Effector memory CD4-positive, alpha-beta T cell (primary cell): ENCODE data around the gene BRWD1.

Experiments
- DNase-seq, 3 donors: peaks; one replicate each; pipeline ENCODE4 v3.0.0-alpha.2; 2020
- H3K27ac ChIP-seq: 2 replicates; pipeline ENCODE4 v1.7.0; 2013; ENCODE audit warnings: mild to moderate bottlenecking, low read length, moderate library complexity; ENCODE audit not compliant: insufficient read depth, poor library complexity, severe bottlenecking
- H3K27me3 ChIP-seq: replicated peaks from 2 replicates; pipeline ENCODE4 v1.7.0; 2013; ENCODE audit warnings: mild to moderate bottlenecking, low read length; ENCODE audit not compliant: insufficient read depth, control insufficient read depth, poor library complexity, severe bottlenecking
- H3K36me3 ChIP-seq: 2 replicates; pipeline ENCODE4 v1.7.0; 2013; ENCODE audit warnings: mild to moderate bottlenecking, low read length, moderate library complexity; ENCODE audit not compliant: control insufficient read depth, insufficient read depth
- H3K4me1 ChIP-seq: 2 replicates; pipeline ENCODE4 v1.7.0; 2013; ENCODE audit warnings: low read length, mild to moderate bottlenecking; ENCODE audit not compliant: control insufficient read depth, insufficient read depth, poor library complexity, severe bottlenecking
- H3K4me3 ChIP-seq: 2 replicates; pipeline ENCODE4 v1.7.0; 2013; ENCODE audit warnings: low read length, low read depth, mild to moderate bottlenecking; ENCODE audit not compliant: insufficient read depth, poor library complexity, severe bottlenecking
- H3K9me3 ChIP-seq: 2 replicates; pipeline ENCODE4 v1.7.0; 2013; ENCODE audit warnings: mild to moderate bottlenecking, low read length, moderate library complexity; ENCODE audit not compliant: control insufficient read depth

Gene BRWD1

DNA sequence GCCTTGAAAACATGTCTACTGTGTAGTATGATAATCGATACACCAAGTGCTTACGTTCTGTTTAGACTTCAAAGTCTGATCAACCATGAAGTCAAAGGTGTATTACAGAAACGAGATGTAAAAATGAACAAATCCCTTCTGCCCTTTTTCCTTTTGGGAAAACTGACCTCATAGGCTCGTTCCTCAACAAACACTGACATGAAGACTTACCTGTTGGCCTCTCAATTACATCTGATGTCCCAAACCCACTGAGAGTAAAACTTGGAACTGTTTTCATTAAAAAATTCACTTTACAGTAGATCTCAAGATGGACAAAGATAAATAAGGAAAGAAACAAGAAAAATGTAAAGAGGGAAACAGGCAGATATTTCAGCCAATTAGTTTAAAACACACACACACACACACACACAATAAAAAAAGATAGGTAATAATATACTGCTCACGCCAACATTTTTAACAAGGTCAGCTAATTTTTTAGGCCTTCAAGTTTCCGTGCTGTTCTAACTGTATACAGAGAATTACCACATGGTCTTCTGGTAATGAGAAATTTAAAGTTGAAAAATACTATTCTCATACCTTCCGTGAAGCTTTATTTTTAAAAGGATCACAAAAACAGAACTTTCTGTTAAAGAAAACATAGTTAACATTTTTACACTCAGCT is 33.4 kb upstream of the BRWD1 start:
- DNase-seq = no peak
- Histone ChIP-seq H3K4me3 (no peak overlapping the region), H3K9me3 (no peaks in the 10 kb centered on the region), H3K27me3 (no peaks in the 10 kb centered on the region), H3K27ac (no peak overlapping the region), H3K4me1 (peaks cover 12% of the 10 kb centered on the region), H3K36me3 (peaks cover 12% of the 10 kb centered on the region)

DNA sequence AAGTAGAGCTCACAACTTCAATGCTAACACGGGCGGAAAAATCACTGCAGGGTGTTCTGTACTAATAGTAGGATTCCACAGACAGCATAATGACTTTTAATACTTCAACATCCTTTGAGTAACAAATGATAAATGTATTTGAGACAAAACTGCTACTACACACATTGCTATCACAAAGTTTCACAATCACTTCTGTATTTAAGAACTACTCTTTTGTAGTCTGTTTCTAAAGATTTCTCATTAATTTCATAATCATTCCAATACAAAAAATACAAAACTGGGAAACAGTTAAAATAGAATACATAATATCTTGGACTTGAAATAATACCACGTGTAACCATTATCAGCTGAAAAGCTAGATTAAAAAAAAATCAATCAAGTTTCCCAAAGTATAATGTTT is 32.8 kb upstream of the BRWD1 start:
- H3K4me1 ChIP-seq = peaks cover 12% of the 10 kb centered on the region
- no peak overlapping the region for H3K4me3 ChIP-seq
- H3K27me3 ChIP-seq = no peaks in the 10 kb centered on the region
- peaks cover 18% of the 10 kb centered on the region for H3K36me3 ChIP-seq
- H3K9me3 ChIP-seq = no peaks in the 10 kb centered on the region
- DNase-seq = no peak
- no peak overlapping the region for H3K27ac ChIP-seq

DNA sequence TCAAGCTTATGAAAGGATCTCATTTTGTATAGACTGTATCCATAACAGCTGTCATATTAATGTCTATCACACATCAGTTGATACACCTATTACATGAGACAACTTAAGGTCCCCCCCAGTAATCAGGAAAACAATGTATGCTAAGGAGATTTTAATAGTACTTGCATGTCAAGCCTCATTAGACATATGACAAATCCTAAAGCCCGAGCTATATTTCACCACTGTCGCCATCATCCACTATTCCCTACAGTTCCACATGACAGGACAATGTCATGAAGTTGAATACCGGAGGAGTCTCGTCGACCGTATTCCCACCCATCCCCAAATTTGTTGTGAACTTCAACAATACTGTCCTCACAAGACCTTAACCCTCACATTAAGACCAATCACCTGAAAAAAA is 32.0 kb upstream of the BRWD1 start:
- Histone ChIP-seq H3K36me3 (peaks cover 21% of the 10 kb centered on the region), H3K27me3 (no peaks in the 10 kb centered on the region), H3K4me1 (peaks cover 12% of the 10 kb centered on the region), H3K9me3 (no peaks in the 10 kb centered on the region), H3K4me3 (no peak overlapping the region), H3K27ac (no peak overlapping the region)
- DNase-seq = no peak

DNA sequence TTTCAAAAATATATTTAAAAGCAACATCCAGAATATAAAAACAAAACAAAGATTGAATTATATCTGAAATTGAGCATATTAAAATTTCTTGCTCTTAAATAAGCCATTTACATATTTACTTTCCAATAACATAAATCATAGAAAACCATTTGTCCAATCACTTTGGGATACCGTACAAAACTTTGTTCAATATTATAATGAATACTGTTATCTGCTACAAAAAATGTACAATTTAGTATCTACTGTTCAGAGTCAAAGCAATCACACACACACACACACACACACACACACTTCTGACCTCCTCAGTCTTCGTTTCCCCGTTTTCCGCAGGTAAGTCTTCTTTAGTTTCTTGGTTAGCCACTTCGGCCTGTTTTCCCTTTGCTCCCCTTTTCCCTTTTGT is 31.4 kb upstream of the BRWD1 start:
- Histone ChIP-seq H3K4me3 (no peak overlapping the region), H3K9me3 (no peaks in the 10 kb centered on the region), H3K27me3 (no peaks in the 10 kb centered on the region), H3K4me1 (peaks cover 10% of the 10 kb centered on the region), H3K36me3 (peaks cover 21% of the 10 kb centered on the region), H3K27ac (no peak overlapping the region)
- no peak for DNase-seq

DNA sequence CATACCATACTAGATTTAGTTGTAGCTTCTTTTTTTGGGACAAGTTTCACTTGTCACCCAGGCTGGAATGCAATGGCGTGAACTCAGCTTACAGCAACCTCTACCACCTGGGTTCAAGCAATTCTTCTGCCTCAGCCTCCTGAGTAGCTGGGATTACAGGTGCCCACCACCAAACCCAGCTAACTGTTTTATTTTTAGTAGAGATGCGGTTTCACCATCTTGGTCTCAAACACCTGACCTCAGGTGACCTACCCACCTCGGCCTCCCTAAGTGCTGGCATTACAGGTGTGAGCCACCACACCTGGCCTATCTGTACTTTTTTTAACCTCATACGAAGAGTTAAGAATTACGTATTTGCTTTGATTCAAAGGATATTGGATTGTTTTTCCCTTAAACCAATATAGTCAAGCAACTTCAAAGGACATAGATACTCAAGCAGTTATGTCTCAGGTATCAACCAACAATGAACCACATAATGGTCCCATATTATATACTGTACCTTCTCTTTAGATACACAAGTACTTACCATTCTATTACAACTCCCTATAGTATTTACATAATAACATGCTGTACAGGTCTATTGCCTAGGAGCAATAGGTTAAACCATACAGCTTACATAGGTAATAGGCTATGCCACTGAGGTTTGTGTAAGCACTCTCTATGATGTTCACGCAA is 28.0 kb upstream of the BRWD1 start:
- no peak for DNase-seq
- Histone ChIP-seq H3K27me3 (no peaks in the 10 kb centered on the region), H3K36me3 (peaks cover 21% of the 10 kb centered on the region), H3K4me3 (no peak overlapping the region), H3K9me3 (no peaks in the 10 kb centered on the region), H3K4me1 (no peaks in the 10 kb centered on the region), H3K27ac (no peak overlapping the region)

DNA sequence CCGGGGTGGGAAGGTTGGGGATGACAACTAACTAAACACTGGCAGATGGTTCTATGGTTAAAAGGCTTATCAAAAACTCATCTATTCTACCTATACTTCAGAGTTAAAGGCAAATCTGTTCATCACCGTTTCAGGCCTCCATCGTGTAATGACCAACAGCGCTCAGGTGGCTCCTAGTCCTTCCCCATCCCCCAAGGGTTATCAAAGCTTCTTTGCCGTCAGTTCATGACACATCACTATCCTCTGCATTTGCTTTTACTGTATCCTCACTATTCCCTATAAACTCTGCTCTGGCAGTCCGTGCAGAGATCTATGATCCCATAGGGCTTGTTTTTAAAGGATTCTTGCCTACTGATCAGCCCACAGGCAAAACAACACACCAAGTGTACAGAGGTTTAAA is 27.3 kb upstream of the BRWD1 start:
- Histone ChIP-seq H3K27ac (no peak overlapping the region), H3K27me3 (no peaks in the 10 kb centered on the region), H3K4me3 (no peak overlapping the region), H3K9me3 (no peaks in the 10 kb centered on the region), H3K4me1 (no peaks in the 10 kb centered on the region), H3K36me3 (peaks cover 21% of the 10 kb centered on the region)
- DNase-seq = no peak

DNA sequence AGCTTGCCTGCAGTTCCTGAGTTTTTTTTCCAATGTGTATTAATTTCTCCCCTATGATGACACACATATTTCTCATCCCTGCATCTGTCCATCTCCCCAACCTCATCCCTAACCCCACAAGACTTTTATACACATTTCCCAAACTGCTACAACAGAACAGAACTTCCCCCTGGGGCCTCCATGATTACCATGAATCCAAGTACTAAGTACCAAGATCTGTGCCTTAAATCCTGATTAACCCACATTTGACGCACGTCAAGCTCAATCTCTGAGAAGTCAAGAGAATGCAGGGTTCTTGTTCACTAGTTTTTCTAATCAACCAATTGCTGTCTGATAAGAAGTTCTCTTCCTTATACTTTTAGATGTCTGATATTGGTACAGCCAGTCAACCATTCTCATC is 25.8 kb upstream of the BRWD1 start:
- DNase-seq = no peak
- no peaks in the 10 kb centered on the region for H3K9me3 ChIP-seq
- H3K4me1 ChIP-seq = no peaks in the 10 kb centered on the region
- H3K4me3 ChIP-seq = no peak overlapping the region
- no peak overlapping the region for H3K27ac ChIP-seq
- peaks cover 21% of the 10 kb centered on the region for H3K36me3 ChIP-seq
- no peaks in the 10 kb centered on the region for H3K27me3 ChIP-seq

DNA sequence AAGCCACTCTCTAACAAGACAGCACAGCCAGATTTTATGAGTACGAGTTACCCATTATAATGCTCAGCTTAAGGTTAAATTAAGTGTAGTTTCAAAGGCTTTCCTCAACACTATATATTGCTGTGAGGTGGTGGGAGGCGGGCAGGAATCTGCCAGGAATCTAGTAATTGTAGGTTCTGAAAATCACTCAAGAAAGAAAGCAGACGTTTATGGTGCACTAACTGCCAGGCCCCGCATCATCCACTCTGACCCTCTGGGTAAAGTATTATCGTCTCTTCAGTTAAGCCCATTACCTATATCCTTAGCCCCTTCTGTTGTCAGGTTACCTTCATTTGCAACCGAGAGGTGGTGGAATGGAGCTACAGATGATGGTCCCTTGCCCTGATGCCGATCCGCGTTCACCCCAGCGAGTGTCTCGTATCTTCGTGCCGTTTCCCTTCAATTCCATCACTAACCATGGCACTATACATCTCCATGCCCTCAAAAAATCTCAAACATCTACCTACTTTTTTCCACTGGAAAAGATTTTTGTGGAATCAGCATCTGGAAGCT is 23.1 kb upstream of the BRWD1 start:
- peaks cover 6% of the 10 kb centered on the region for H3K36me3 ChIP-seq
- no peaks in the 10 kb centered on the region for H3K4me1 ChIP-seq
- H3K9me3 ChIP-seq = no peaks in the 10 kb centered on the region
- no peak overlapping the region for H3K27ac ChIP-seq
- no peak for DNase-seq
- H3K27me3 ChIP-seq = no peaks in the 10 kb centered on the region
- no peak overlapping the region for H3K4me3 ChIP-seq

DNA sequence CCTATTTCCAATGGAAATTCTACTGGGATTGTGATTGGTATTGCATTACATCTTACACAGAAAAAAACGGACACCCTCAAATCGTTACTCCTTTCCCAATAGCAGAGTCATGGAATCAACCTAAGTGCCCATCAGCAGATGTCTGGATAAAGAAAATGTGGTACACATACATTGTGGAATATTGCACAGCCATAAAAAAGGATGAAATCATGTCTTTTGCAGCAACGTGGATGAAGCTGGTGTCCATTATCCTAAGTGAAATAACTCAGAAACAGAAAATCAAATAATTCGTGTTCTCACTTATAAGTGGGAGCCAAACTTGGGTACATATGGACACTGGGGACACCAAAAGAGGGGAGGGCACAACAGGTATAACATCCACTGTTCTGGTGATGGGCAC is 21.2 kb upstream of the BRWD1 start:
- Histone ChIP-seq H3K4me1 (no peaks in the 10 kb centered on the region), H3K27me3 (no peaks in the 10 kb centered on the region), H3K4me3 (no peak overlapping the region), H3K36me3 (no peaks in the 10 kb centered on the region), H3K27ac (no peak overlapping the region), H3K9me3 (no peaks in the 10 kb centered on the region)
- no peak for DNase-seq

DNA sequence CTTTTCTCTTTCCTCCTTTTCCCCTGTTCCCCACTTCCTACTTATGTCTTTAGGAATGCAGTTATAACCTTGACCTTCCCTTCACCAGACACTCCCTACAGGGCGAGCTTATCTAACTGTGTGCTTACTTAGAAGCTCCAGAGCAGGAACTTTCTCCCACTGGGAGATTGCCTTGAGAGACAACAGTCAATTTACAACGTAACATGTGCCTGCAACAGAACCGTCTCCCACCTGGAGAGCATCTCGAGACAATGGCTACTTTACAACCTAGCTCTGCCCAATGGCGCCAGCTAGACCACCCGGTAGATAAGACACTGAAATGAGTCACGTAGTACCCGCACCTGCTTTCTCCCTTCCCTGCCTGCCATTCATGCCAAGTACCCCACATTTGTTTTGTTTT is 18.7 kb upstream of the BRWD1 start:
- no peaks in the 10 kb centered on the region for H3K27me3 ChIP-seq
- no peak overlapping the region for H3K27ac ChIP-seq
- no peak for DNase-seq

More for the DNA sequence above, 18.7 kb upstream of the BRWD1 start:
- Histone ChIP-seq H3K4me1 (no peaks in the 10 kb centered on the region), H3K4me3 (no peak overlapping the region), H3K36me3 (no peaks in the 10 kb centered on the region), H3K9me3 (no peaks in the 10 kb centered on the region)
